Measurements from ENCODE around the gene DIRAS1.
"Not testable (repeated sequence)": the region's sequence is repeated elsewhere in the genome, so short reads cannot be mapped to it uniquely, and the experiment has no call there.

Gene DIRAS1

GRCh38 chr19:2723747-2724146 is 2.6 kb upstream of the DIRAS1 start:
- Mint-ChIP-seq H3K4me1 (ENCODE audit: low read depth) (peaks cover 3% of the 10 kb centered on the region), H3K9me3 (ENCODE audit: low read depth) (no peaks in the 10 kb centered on the region), H3K36me3 (no peaks in the 10 kb centered on the region), H3K27ac (no peak overlapping the region), H3K4me3 (no peak overlapping the region), H3K27me3 (peaks cover 5% of the 10 kb centered on the region)

GRCh38 chr19:2723345-2723715 is 2.2 kb upstream of the DIRAS1 start:
- Mint-ChIP-seq H3K4me1 (ENCODE audit: low read depth) (peaks cover 3% of the 10 kb centered on the region), H3K27me3 (peaks cover 5% of the 10 kb centered on the region), H3K36me3 (no peaks in the 10 kb centered on the region), H3K4me3 (no peak overlapping the region), H3K9me3 (ENCODE audit: low read depth) (no peaks in the 10 kb centered on the region), H3K27ac (no peak overlapping the region)

- peaks cover 3% of the 10 kb centered on the region for H3K4me1 Mint-ChIP-seq (ENCODE audit: low read depth)
- H3K4me3 Mint-ChIP-seq: peak overlapping the region; percentile 35
- H3K36me3 Mint-ChIP-seq: no peaks in the 10 kb centered on the region
- H3K27ac Mint-ChIP-seq: no peak overlapping the region
- H3K27me3 Mint-ChIP-seq: peaks cover 5% of the 10 kb centered on the region
- no peaks in the 10 kb centered on the region for H3K9me3 Mint-ChIP-seq (ENCODE audit: low read depth)
These were observed 1.6 kb upstream of the DIRAS1 start for GRCh38 chr19:2722541-2723344.

GRCh38 chr19:2721570-2722540 is 683 bp upstream of the DIRAS1 start:
- no peak overlapping the region for H3K27ac Mint-ChIP-seq
- H3K27me3 Mint-ChIP-seq: peaks cover 5% of the 10 kb centered on the region

GRCh38 chr19:2719920-2720776 is 1.0 kb downstream of the DIRAS1 start:
- peaks cover 7% of the 10 kb centered on the region for H3K27me3 Mint-ChIP-seq
- peaks cover 5% of the 10 kb centered on the region for H3K36me3 Mint-ChIP-seq
- peak overlapping the region; percentile 72 for H3K4me3 Mint-ChIP-seq
- peaks cover 4% of the 10 kb centered on the region for H3K4me1 Mint-ChIP-seq (ENCODE audit: low read depth)
- no peak overlapping the region for H3K27ac Mint-ChIP-seq
- H3K9me3 Mint-ChIP-seq (ENCODE audit: low read depth): peaks cover 8% of the 10 kb centered on the region

More at GRCh38 chr19:2721570-2722540, 683 bp upstream of the DIRAS1 start:
- Mint-ChIP-seq H3K9me3 (ENCODE audit: low read depth) (no peaks in the 10 kb centered on the region), H3K4me3 (peak overlapping the region; percentile 60), H3K4me1 (ENCODE audit: low read depth) (peaks cover 3% of the 10 kb centered on the region), H3K36me3 (no peaks in the 10 kb centered on the region)

GRCh38 chr19:2719232-2719735 is 1.9 kb downstream of the DIRAS1 start:
- peaks cover 5% of the 10 kb centered on the region for H3K4me1 Mint-ChIP-seq (ENCODE audit: low read depth)
- peaks cover 6% of the 10 kb centered on the region for H3K27me3 Mint-ChIP-seq
- H3K4me3 Mint-ChIP-seq: peak overlapping the region; percentile 72
- peaks cover 10% of the 10 kb centered on the region for H3K9me3 Mint-ChIP-seq (ENCODE audit: low read depth)
- peaks cover 5% of the 10 kb centered on the region for H3K36me3 Mint-ChIP-seq
- H3K27ac Mint-ChIP-seq: no peak overlapping the region

DNA sequence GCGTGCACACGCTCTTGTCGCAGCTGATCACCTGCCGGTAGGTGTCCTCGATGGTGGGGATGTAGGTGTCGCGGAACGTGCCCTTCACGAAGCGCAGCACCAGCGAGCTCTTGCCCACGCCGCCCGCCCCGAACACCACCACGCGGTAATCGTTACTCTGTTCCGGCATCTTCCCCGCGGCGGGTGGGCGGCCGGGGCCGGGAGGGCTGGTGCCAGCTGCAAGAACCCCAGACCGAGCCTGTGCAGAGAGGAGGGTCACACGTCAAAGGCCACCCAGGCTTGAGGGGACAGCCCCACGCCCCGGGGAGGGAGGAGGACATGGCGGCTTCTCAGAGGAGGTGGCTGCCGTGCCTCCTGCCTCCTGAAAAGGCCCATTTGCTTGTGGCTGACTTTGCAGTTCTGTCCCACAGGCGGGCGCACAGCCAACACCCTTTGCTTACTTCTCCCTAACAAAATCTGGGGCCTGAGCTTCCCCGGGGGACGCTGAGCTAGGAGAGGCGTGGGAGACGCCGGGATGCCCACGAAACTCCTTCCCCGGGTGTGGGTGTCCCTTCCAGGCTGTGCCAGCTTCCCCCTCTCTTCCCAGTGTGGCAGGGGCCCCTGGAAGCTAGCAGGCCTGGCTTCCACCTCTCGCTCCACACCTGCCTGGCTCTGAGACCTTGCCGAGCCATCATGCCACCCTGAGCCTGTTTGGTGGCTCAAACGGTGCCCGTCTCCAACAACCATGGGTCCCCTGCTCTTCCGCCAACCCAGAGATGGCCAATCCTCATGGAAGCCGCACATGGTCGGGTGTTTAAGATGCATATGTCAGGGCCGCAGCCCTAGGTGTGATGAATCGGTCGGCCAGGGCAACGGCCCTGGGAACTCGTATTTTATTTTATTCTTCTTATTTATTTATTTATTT is 3.3 kb downstream of the DIRAS1 start:
- H3K4me1 Mint-ChIP-seq (ENCODE audit: low read depth): peaks cover 5% of the 10 kb centered on the region
- H3K27ac Mint-ChIP-seq: no peak overlapping the region
- H3K27me3 Mint-ChIP-seq: peaks cover 5% of the 10 kb centered on the region
- H3K36me3 Mint-ChIP-seq: peaks cover 5% of the 10 kb centered on the region
- peaks cover 10% of the 10 kb centered on the region for H3K9me3 Mint-ChIP-seq (ENCODE audit: low read depth)
- no peak overlapping the region for H3K4me3 Mint-ChIP-seq

DNA sequence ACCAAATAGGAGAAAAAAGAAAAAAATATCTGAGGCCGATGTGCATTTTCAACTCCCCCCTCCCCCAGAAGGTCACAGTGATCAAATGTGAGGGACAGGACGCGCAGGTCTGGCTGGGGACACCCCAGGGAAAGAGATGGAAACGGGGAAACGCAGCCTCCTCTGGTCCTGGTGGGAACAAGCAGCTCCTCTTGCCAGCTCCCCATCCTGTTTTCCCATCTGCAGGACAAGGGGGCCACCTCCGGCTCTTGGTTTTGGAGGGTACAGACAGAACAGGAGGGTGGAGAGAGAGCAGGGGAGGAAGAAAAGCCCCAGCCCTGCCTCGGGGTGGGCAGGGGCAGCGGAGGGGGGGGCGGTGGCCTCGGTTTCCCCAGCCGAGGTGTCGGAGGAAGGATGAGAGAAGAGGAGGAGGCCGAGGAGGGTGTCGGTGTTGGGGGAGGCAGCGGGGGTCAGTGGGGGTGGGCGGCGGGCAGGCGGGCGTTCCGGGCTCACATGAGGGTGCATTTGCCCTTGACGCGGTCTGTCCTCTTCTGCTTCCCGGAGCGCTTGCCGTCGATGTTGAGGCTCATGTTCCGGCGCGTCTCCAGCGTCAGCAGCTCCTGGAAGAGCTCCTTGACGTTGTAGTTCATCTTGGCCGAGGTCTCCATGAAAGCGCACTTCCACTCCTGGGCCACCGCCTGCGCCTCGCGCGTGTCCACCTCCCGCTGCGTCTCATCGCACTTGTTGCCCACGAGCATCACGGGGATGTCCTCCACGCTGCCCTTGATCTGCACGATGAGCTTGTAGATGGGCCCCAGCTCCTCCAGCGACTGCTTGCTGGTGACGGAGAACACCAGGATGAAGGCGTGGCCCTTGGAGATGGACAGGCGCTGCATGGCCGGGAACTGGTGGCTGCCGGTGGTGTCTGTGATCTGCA is 4.2 kb downstream of the DIRAS1 start:
- H3K4me3 Mint-ChIP-seq: no peak overlapping the region
- H3K27me3 Mint-ChIP-seq: peaks cover 5% of the 10 kb centered on the region
- peaks cover 5% of the 10 kb centered on the region for H3K36me3 Mint-ChIP-seq
- peaks cover 10% of the 10 kb centered on the region for H3K9me3 Mint-ChIP-seq (ENCODE audit: low read depth)
- peaks cover 5% of the 10 kb centered on the region for H3K4me1 Mint-ChIP-seq (ENCODE audit: low read depth)
- no peak overlapping the region for H3K27ac Mint-ChIP-seq

DNA sequence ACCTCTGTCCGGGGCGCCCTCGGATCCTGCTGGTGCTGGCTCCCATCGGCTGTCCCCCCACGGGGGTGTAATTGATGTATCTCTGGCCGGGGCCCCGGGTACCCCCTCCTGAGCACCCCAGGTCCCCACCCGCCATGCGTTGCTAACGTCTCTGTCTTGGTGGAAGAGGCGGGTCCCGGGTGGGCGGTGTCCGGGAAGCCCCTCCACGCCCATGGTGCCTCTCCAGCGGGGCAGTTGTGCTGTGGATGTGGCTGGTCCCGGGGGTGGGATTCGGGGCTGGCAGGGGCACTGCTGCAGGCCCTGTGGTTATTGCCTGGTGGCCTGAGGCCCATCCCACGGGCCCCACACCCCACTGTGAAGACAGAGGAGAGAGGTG is 4.9 kb downstream of the DIRAS1 start:
- peaks cover 10% of the 10 kb centered on the region for H3K9me3 Mint-ChIP-seq (ENCODE audit: low read depth)
- no peak overlapping the region for H3K27ac Mint-ChIP-seq
- H3K27me3 Mint-ChIP-seq: peaks cover 5% of the 10 kb centered on the region
- peaks cover 5% of the 10 kb centered on the region for H3K36me3 Mint-ChIP-seq
- peaks cover 9% of the 10 kb centered on the region for H3K4me1 Mint-ChIP-seq (ENCODE audit: low read depth)
- no peak overlapping the region for H3K4me3 Mint-ChIP-seq

DNA sequence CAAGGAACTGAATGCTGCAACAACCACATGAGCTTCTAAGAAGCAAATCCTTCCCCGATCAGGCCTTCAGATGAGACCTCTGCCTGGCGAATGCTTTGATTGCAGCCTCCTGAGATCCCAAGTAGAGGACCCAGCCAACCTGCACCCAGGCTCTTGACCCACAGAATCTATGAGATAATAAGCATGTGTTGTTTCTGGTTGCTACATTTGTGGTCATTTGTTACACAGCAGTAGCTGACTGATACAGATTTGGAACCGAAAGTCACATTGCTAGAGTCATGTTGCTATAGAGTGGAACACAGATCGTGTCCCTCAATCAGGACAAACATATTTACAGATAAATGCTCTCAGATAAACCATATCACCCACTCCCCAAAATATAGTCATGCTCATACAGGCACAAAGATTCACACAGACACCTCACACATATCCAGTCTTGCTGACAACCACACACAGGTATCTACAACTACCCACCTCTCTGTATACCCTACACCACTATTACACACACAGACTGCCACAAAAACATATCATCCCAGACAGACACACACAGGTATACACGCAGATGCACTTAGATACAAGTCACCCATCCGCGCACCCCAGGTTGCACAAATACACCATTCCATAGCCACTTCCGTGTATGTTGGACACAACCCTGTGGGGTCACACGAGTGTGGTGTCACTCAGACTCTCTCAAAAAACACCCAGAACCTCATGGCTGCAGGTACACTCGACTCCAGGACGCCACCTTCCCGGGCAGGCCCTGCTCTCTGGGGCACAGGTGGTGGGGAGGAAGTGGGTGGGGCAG is 5.5 kb downstream of the DIRAS1 start:
- no peak overlapping the region for H3K27ac Mint-ChIP-seq

DNA sequence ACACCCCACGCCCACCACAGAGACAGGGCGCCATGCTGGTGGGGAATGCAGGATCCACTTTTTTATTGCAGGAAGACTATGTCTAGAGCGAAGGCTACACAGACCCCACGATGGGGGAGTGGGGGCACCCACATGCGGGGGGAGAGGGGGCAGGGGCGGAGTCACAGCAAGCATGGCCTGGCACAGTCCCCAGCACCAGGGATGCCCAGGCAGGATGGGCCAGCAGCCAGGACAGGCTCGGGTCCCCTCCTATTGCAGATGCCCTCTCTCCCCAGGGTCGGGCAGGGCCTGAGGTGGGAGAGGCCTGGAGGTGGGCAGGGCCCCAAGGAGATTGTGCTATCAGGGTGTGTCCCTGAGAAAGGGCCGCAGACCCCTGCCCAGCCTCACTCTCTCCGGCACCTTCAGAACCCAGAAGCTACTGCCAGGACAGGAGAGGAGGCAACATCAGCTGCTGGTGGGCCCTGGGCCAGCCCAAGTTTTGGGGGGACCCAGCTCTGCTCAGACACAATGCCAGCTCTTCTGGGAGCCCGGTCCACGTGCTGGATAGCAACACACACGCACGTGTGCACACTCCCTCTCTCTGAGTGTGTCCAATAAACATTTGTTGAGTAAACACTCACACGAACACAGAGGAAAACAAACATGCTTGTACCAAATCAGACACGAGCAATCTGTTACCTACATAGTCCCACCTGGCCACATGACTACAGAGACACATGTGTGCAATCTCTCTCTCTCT is 6.5 kb downstream of the DIRAS1 start:
- Mint-ChIP-seq H3K4me3 (no peak overlapping the region), H3K36me3 (peaks cover 5% of the 10 kb centered on the region), H3K4me1 (ENCODE audit: low read depth) (peaks cover 13% of the 10 kb centered on the region), H3K27me3 (peaks cover 2% of the 10 kb centered on the region), H3K9me3 (ENCODE audit: low read depth) (peaks cover 10% of the 10 kb centered on the region), H3K27ac (no peak overlapping the region)

More for the DNA sequence above, 5.5 kb downstream of the DIRAS1 start:
- H3K4me3 Mint-ChIP-seq: no peak overlapping the region
- H3K9me3 Mint-ChIP-seq (ENCODE audit: low read depth): peaks cover 10% of the 10 kb centered on the region
- peaks cover 5% of the 10 kb centered on the region for H3K27me3 Mint-ChIP-seq
- peaks cover 5% of the 10 kb centered on the region for H3K36me3 Mint-ChIP-seq
- H3K4me1 Mint-ChIP-seq (ENCODE audit: low read depth): peaks cover 10% of the 10 kb centered on the region

GRCh38 chr19:2714102-2714501 is 7.1 kb downstream of the DIRAS1 start:
- not testable (repeated sequence) for H3K36me3 Mint-ChIP-seq; H3K27ac Mint-ChIP-seq; H3K4me3 Mint-ChIP-seq; H3K27me3 Mint-ChIP-seq; H3K9me3 Mint-ChIP-seq (ENCODE audit: low read depth)
- peaks cover 12% of the 10 kb centered on the region for H3K4me1 Mint-ChIP-seq (ENCODE audit: low read depth)
